ENCODE measurements around the gene KCNMA1.

KCNMA1 gene

GRCh38 chr10:77226452-77226851 lies 411.2 kb downstream of the KCNMA1 start:
- H3K4me3 ChIP-seq (ENCODE audit: low read length), result no peak overlapping the region
- DNase-seq (ENCODE audit: low read depth), result no peak
- no peak for TF ChIP-seq CTCF (conservative IDR thresholded peaks at IDR 0.05; ENCODE audit: low read depth, low read length)

DNA sequence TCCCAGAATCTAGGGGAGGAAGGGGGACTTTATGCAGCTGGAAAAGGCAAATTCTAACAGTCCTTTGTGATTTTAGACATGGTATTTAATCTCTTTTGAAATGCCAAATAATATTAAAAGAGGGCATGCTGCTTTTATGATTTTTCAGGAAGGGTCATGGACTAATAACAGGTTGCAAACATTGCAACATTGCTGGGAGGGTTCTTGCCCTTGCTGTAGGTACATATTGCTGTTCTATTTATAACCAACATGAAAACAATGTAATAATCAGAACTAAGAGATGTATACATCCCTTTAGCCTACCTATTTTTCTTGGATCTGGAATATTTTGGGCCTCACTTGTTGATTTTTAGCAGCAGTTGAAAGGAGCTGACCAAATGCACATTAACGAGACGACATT lies 411.6 kb downstream of the KCNMA1 start:
- DNase-seq (ENCODE audit: low read depth), result no peak
- H3K4me3 ChIP-seq (ENCODE audit: low read length), result no peak overlapping the region
- no peak for TF ChIP-seq CTCF (conservative IDR thresholded peaks at IDR 0.05; ENCODE audit: low read depth, low read length)

GRCh38 chr10:77223526-77224460 lies 413.8 kb downstream of the KCNMA1 start:
- DNase-seq (ENCODE audit: low read depth), result no peak
- no peak for TF ChIP-seq CTCF (conservative IDR thresholded peaks at IDR 0.05; ENCODE audit: low read depth, low read length)
- no peak overlapping the region for H3K4me3 ChIP-seq (ENCODE audit: low read length)

DNA sequence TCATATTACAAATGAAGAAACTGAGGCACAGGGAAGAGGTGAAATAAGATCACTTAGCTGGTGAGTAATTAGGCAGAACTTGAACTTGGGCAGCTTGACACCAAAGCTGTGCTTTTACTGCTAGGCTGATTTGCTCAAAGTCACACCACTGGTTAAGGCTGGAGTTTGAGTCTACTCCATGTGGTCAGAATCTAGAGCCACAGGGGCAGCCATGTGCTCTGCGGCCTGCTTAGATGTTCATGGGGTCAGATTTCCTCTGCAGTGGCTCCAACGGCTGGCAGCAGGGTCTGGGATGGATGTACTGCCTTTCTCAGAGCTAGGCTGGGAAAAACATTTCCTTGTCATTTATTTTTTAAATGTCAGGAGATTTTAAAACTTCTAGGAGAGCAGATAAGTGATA lies 417.5 kb downstream of the KCNMA1 start:
- no peak for TF ChIP-seq CTCF (conservative IDR thresholded peaks at IDR 0.05; ENCODE audit: low read depth, low read length)
- no peak for DNase-seq (ENCODE audit: low read depth)
- H3K4me3 ChIP-seq (ENCODE audit: low read length), result no peak overlapping the region

GRCh38 chr10:77219046-77219445 lies 418.6 kb downstream of the KCNMA1 start:
- DNase-seq (ENCODE audit: low read depth), result no peak
- no peak for TF ChIP-seq CTCF (conservative IDR thresholded peaks at IDR 0.05; ENCODE audit: low read depth, low read length)
- H3K4me3 ChIP-seq (ENCODE audit: low read length), result no peak overlapping the region

DNA sequence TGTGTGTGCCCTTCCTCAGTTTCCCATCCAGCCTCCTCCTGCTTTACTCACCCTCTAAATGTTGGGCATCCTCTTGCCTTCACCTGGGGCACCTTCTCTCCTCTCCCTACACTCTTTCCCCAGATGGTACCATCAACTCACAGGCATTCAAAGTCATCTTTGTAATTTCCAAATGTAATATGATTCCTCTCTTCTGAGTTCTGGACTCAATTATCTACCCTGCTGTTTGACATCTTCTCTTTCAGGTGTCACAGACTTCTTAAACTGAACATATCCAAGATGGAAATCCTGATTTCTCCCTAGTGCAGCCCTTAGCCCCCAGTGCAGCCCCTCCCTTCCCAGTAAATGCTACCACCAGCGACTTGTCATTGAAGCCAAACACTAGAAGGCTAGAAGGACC lies 422.8 kb downstream of the KCNMA1 start:
- no peak for DNase-seq (ENCODE audit: low read depth)
- no peak overlapping the region for H3K4me3 ChIP-seq (ENCODE audit: low read length)
- no peak for TF ChIP-seq CTCF (conservative IDR thresholded peaks at IDR 0.05; ENCODE audit: low read depth, low read length)

DNA sequence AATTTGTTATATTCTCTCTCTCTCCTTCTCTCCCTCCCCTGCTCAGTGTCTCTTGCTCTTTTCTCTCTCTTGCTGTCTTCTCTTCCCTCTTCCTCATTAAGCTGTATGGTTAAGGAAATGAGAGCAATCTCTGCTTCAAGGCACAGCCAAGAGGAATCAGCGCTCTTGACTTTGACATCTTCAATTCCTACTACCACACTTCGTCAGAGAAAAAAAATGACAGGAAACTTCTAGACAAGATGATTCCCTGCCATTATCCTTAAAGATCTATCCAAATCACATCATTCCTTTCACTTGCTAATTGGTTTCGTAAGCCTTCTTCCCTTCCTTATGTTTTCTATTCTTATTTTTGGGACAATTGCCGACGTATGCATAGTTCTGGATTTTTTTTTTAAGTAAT lies 425.0 kb downstream of the KCNMA1 start:
- H3K4me3 ChIP-seq (ENCODE audit: low read length), result no peak overlapping the region
- no peak for TF ChIP-seq CTCF (conservative IDR thresholded peaks at IDR 0.05; ENCODE audit: low read depth, low read length)
- DNase-seq (ENCODE audit: low read depth), result no peak

Measured in retinal pigment epithelial cell (primary cell).